SW 1271 (cell line): ENCODE results near the gene KLHL20.
"Not testable (repeated sequence)": the region's sequence is repeated elsewhere in the genome, so short reads cannot be mapped to it uniquely, and the experiment has no call there.

Experiments used
- DNase-seq, 2 experiments: peaks; one replicate each; lab custom pipeline; 2025; lab: John Stamatoyannopoulos, UW

KLHL20 gene

DNA sequence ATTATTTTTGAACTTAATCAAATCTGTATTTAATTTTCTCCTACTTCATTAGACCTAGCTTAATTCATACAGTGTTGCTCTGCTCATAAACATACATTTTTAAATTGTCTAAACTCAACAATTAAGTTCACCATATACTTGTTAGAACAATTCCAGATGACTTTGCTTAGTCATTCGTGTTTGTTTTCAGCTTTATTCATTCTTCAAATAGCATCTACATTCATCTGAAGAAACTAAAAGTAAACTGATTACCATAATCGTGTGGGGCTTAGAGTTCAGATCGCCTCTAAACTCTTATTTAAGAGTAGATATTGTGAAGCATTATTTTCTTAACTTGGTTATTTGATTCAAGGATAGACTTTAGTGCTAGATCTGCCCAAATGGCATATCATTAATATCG, 34.4 kb downstream of the KLHL20 start:
- DNase-seq = no peak

DNA sequence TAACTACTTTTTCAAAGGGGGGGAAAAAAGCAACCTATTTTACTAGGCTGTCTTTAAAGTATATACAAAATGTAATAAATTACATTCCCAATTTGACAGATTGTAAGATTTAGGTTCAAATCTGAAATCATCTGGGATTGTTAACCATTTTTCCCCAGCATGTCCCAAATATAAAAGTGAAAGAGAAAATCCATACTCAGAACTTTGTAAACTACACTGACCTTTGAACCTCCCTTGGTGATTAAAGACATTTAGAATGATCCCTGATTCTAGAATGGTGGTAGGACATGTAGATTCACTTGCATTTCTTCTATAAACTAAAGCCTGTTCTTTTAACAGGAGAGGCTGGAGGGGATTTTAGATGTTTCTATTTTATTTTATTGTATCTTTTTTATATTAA, 39.0 kb downstream of the KLHL20 start:
- no peak for DNase-seq

DNA sequence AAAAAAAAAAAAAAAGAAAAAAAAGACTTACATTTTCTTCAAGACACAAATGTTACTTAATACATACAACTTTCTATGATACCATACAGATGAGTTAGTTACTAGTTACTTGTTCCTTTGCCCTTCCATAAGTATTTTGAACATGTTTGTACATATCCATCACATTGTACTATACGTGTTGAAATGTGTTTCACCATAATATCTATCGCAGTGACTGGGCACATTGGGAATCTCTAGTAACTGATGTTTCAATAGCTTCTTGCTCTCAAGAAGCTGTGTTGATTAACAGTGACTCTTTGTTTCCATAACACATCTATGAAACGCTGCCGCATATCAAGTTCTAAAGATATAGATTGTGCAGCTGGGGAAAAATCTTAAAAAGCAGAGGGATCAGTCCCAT, 42.9 kb downstream of the KLHL20 start:
- no peak for DNase-seq

DNA sequence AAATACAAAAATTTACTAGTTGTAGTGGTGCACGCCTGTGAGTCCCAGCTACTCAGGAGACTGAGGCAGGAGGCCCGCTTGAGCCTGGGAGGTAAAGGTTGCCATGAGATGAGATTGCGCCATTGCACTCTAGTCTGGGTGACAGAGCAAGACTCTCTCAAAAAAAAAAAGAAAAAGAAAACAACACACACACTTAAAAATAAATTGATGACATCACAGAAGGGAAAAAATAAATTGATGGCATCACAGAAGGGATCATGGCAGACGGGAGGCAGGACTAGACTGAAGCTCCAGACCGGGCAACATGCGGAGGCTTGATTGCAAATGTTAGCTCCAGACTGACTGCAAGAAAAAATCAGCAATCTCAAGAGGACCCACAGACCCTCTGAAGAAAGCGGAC, 43.3 kb downstream of the KLHL20 start:
- DNase-seq = no peak

- DNase-seq = no peak
Measured at GRCh38 chr1:173758980-173759379, 44.2 kb downstream of the KLHL20 start.

GRCh38 chr1:173764331-173764730, 49.5 kb downstream of the KLHL20 start:
- not testable (repeated sequence) for DNase-seq

DNA sequence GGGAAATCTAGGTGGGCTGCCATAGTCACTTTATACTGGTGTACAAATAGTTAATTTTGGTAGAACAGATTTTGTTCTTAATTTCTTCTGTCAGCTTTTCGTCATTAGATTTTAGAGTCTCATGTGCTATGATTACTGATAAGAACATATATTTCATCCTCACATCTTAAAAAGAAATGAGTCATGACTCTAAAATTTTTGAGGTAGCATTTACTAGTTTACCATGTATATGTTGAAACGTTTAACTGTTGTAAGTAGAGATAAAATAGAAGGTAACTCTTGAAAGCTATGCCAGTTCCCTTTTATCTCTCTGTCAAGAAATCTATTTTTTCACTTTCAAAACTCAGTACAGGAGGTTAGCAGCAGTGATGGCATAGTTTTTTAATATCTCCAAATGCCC, 53.4 kb downstream of the KLHL20 start:
- no peak for DNase-seq

- DNase-seq = no peak
Measured at GRCh38 chr1:173768827-173769226, 54.0 kb downstream of the KLHL20 start.

DNA sequence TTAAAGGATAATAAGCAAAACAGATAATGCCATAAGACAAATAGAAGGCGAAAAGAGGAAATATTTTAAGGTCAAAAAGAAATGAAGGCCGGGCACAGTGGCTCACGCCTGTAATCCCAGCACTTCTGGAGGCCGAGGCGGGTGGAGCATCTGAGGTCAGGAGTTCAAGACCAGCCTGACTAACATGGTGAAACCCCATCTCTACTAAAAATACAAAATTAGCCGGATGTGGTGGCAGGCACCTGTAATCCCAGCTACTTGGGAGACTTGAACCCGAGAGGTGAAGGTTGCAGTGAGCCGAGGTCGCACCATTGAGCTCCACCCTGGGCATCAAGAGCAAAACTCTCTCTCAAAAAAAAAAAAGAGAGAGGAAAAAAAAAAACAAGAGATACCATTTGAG, 55.5 kb downstream of the KLHL20 start:
- DNase-seq = not testable (repeated sequence)

- DNase-seq = no peak
Measured at GRCh38 chr1:173771560-173771959, 56.8 kb downstream of the KLHL20 start.

DNA sequence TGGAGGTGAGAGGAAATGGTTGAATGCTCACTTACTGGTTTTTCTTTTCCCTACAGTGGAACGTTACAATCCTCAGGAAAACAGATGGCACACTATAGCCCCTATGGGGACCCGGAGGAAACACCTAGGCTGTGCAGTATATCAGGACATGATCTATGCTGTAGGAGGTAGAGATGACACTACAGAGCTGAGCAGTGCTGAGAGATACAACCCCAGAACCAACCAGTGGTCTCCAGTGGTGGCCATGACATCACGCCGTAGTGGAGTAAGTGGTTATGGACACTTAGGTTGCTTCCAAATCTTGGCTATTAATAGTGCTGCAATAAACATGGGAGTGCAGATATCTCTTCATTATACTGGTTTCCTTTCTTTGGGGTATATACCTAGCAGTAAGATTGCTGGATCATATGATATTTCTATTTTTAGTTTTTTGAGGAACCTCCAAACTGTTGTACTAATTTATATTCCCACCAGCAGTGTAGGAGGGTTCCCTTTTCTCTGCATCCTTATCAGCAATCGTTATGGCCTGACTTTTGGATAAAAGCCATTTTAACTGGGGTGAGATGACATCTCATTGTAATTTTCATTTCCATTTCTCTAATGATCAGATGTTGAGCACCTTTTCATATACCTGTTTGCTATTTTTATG, 60.9 kb downstream of the KLHL20 start:
- DNase-seq = no peak

- no peak for DNase-seq
Measured at GRCh38 chr1:173779936-173780335, 65.2 kb downstream of the KLHL20 start.

GRCh38 chr1:173784997-173785396, 70.2 kb downstream of the KLHL20 start:
- no peak for DNase-seq

GRCh38 chr1:173789841-173790240, 75.1 kb downstream of the KLHL20 start:
- no peak for DNase-seq

DNA sequence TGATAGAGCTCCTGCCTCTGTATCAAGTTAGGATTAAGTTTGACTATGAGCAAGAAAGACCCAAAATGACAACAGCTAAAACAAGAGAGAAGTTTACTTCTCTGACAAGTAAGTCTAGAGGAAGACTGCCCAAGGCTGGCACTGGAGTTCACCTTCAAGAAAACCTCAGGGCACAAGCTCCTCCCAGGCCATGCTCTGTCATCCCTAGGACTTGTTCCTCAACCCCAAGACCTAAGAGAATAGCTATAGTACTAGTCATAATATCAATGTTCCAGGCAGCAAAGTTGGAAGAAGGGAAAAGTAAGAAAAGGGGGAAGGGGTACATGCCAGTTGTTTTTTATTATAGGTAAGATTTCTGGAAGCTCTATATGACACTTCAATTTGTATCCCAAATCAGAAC, 83.3 kb downstream of the KLHL20 start:
- DNase-seq = no peak

GRCh38 chr1:173799995-173800394, 85.2 kb downstream of the KLHL20 start:
- not testable (repeated sequence) for DNase-seq

- DNase-seq = no peak
Measured at GRCh38 chr1:173802961-173803360, 88.2 kb downstream of the KLHL20 start.

DNA sequence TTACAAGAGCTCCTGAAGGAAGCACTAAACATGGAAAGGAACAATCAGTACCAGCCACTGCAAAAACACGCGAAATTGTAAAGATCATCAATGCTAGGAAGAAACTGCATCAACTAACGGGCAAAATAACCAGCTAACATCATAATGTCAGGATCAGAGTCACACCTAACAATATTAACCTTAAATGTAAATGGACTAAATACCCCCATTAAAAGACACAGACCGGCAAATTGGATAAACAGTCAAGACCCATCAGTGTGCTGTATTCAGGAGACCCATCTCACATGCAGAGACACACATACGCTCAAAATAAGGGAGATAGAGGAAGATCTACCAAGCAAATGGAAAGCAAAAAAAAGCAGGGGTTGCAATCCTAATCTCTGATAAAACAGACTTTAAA, 98.9 kb downstream of the KLHL20 start:
- DNase-seq = not testable (repeated sequence)

GRCh38 chr1:173818459-173818858, 103.7 kb downstream of the KLHL20 start:
- DNase-seq = no peak

- no peak for DNase-seq
Measured at GRCh38 chr1:173821680-173822079, 106.9 kb downstream of the KLHL20 start.

- no peak for DNase-seq
Measured at GRCh38 chr1:173823781-173824314, 109.1 kb downstream of the KLHL20 start.

DNA sequence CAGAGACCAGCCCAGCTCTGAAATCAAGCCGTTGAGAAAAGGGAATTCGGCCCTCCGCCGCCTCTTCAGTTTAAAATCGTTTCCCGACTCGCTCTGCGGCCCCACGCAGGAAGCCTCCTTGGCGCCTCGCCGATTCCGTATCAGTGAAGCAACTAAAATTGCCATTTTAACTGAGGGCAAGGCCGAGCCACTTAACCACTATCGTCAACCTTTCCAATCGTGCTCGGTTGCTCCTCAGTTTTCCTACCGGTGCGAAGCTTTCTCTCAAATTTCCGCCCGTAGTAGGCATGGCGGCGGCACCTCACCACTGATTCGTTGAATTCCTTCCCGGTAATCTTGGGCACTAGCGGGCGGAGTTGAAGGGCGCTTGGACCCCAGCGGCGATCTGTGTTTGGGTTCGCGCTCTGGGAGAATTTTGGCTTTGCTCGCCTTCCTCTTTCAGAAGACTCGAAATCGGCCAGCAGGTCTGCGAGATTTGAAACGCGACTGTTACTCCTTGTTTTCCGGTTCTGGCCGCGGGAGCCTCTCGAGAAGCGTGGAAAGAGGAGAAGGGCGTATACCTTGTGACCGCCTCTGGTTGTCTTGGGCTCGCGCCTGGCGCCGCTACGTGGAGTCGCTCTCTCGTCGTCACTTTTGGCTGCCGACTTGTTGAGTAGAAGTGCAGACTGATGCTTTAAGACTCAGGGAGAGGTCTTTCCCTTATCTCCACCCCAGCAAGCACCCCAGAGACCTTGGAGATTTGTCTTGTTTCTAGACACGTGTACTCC, 109.7 kb downstream of the KLHL20 start, which contains the start of the genes CENPL and DARS2:
TSS of gene CENPL (minus strand) at position 569 of the 767 bp plus-strand sequence. CDS start 13,584 bp downstream, outside the sequence.
TSS of gene DARS2 (plus strand) at position 359 of the 767 bp plus-strand sequence. CDS start 557 bp downstream, outside the sequence.
- DNase-seq = peak; percentile 81 to 92

- DNase-seq = no peak
Measured at GRCh38 chr1:173827611-173828010, 112.8 kb downstream of the KLHL20 start.
